H9 (cell line): Measurements from ENCODE around the gene PACSIN2. TPM values are rescaled to one million over a fixed set of nuclear protein-coding genes. Genes with fewer than 3 reads are reported as not detected.

ENCODE experiments used
- DNase-seq: peaks from one replicate; pipeline ENCODE4 v3.0.0-alpha.2; 2017
- H2AFZ ChIP-seq: one replicate; pipeline ENCODE4 v1.6.1; 2013; ENCODE audit warnings: mild to moderate bottlenecking, low read length, control low read depth, moderate library complexity
- H2AK5ac ChIP-seq: 2 replicates; pipeline ENCODE4 v1.6.1; 2013; ENCODE audit warnings: low read length, control low read depth, mixed read lengths; ENCODE audit not compliant: insufficient read length
- H2BK120ac ChIP-seq: one replicate; pipeline ENCODE4 v1.6.1; 2013; ENCODE audit warnings: low read depth, mild to moderate bottlenecking, low read length, control low read depth, inconsistent platforms; ENCODE audit not compliant: poor library complexity, severe bottlenecking
- H2BK12ac ChIP-seq: 2 replicates; pipeline ENCODE4 v1.6.1; 2013; ENCODE audit warnings: low read length, control low read depth, mixed read lengths, low read depth; ENCODE audit not compliant: insufficient read length
- H2BK15ac ChIP-seq: 2 replicates; pipeline ENCODE4 v1.6.1; 2013; ENCODE audit warnings: low read depth, low read length, control low read depth
- H2BK20ac ChIP-seq: one replicate; pipeline ENCODE4 v1.6.1; 2013; ENCODE audit warnings: low read depth, mild to moderate bottlenecking, low read length, control low read depth, inconsistent platforms; ENCODE audit not compliant: poor library complexity, severe bottlenecking
- H2BK5ac ChIP-seq: 2 replicates; pipeline ENCODE4 v1.6.1; 2013; ENCODE audit warnings: low read length, control low read depth, mixed read lengths; ENCODE audit not compliant: insufficient read length
- H3K14ac ChIP-seq: 2 replicates; pipeline ENCODE4 v1.6.1; 2013; ENCODE audit warnings: low read length, control low read depth; ENCODE audit not compliant: insufficient read depth
- H3K18ac ChIP-seq: 2 replicates; pipeline ENCODE4 v1.6.1; 2013; ENCODE audit warnings: low read depth, mild to moderate bottlenecking, mixed read lengths, low read length, control low read depth; ENCODE audit not compliant: insufficient read length
- H3K23ac ChIP-seq: 2 replicates; pipeline ENCODE4 v1.6.1; 2013; ENCODE audit warnings: low read length, control low read depth, mixed read lengths, low read depth; ENCODE audit not compliant: insufficient read length
- H3K23me2 ChIP-seq: 2 replicates; pipeline ENCODE4 v1.6.1; 2013; ENCODE audit warnings: low read depth, mild to moderate bottlenecking, mixed read lengths, low read length, control low read depth; ENCODE audit not compliant: insufficient read length, poor library complexity, severe bottlenecking
- H3K27ac ChIP-seq: 2 replicates; pipeline ENCODE4 v1.5.1; 2013; ENCODE audit warnings: low read length, control low read depth, mixed read lengths, low read depth; ENCODE audit not compliant: insufficient read length
- H3K27me3 ChIP-seq: 2 replicates; pipeline ENCODE4 v1.6.1; 2013; ENCODE audit warnings: low read length, control low read depth, inconsistent platforms; ENCODE audit not compliant: insufficient read depth
- H3K4ac ChIP-seq: 2 replicates; pipeline ENCODE4 v1.6.1; 2013; ENCODE audit warnings: low read depth, mild to moderate bottlenecking, control low read depth, inconsistent platforms, low read length, moderate library complexity
- H3K4me1 ChIP-seq: 2 replicates; pipeline ENCODE4 v1.6.1; 2013; ENCODE audit warnings: low read length, control low read depth, inconsistent platforms; ENCODE audit not compliant: insufficient read depth
- H3K4me2 ChIP-seq: 2 replicates; pipeline ENCODE4 v1.6.1; 2013; ENCODE audit warnings: low read length, control low read depth, mixed read lengths; ENCODE audit not compliant: insufficient read length, insufficient read depth
- H3K56ac ChIP-seq: 2 replicates; pipeline ENCODE4 v1.6.1; 2013; ENCODE audit warnings: low read depth, mild to moderate bottlenecking, mixed read lengths, low read length, control low read depth; ENCODE audit not compliant: insufficient read length
- H3K79me1 ChIP-seq: 2 replicates; pipeline ENCODE4 v1.6.1; 2013; ENCODE audit warnings: low read depth, mild to moderate bottlenecking, moderate library complexity, low read length, control low read depth, inconsistent platforms; ENCODE audit not compliant: insufficient read depth, poor library complexity, severe bottlenecking
- H3K79me2 ChIP-seq: 2 replicates; pipeline ENCODE4 v1.6.1; 2013; ENCODE audit warnings: low read length, control low read depth, inconsistent platforms; ENCODE audit not compliant: insufficient read depth
- H3K9ac ChIP-seq: 2 replicates; pipeline ENCODE4 v1.6.1; 2013; ENCODE audit warnings: low read length, control low read depth, mixed read lengths; ENCODE audit not compliant: insufficient read length; ENCODE audit errors: extremely low read depth
- H3K9me3 ChIP-seq: one replicate; pipeline ENCODE4 v1.6.1; 2013; ENCODE audit warnings: low read depth, low read length, inconsistent platforms; ENCODE audit not compliant: control insufficient read depth
- H3T11ph ChIP-seq: one replicate; pipeline ENCODE4 v1.6.1; 2013; ENCODE audit warnings: mild to moderate bottlenecking, low read length, control low read depth, inconsistent platforms
- H4K20me1 ChIP-seq: one replicate; pipeline ENCODE4 v1.6.1; 2013; ENCODE audit not compliant: control insufficient read depth, insufficient read length, insufficient read depth
- H4K5ac ChIP-seq: 2 replicates; pipeline ENCODE4 v1.6.1; 2013; ENCODE audit warnings: low read depth, mild to moderate bottlenecking, mixed read lengths, low read length, control low read depth; ENCODE audit not compliant: insufficient read length
- H4K8ac ChIP-seq: replicated peaks from 2 replicates; pipeline ENCODE4 v1.6.1; 2013; ENCODE audit warnings: low read length, control low read depth, mixed read lengths, low read depth; ENCODE audit not compliant: insufficient read length
- H4K91ac ChIP-seq: 2 replicates; pipeline ENCODE4 v1.6.1; 2013; ENCODE audit warnings: low read depth, mild to moderate bottlenecking, moderate library complexity, mixed read lengths, low read length, control low read depth; ENCODE audit not compliant: insufficient read length
- H3K27ac Mint-ChIP-seq, 3 experiments: 2 replicates in 2 of 3; 3 replicates in 1 of 3; pipeline ENCODE4 v1.8.0; 2020 to 2021; ENCODE audit warnings: mixed read lengths in 3 of 3, mild to moderate bottlenecking in 1 of 3, moderate library complexity in 1 of 3
- H3K27me3 Mint-ChIP-seq: 2 replicates; pipeline ENCODE4 v1.8.0; 2021; ENCODE audit warnings: low read depth, mild to moderate bottlenecking, moderate library complexity, mixed read lengths
- H3K36me3 Mint-ChIP-seq, 3 experiments: 2 replicates in 2 of 3; 3 replicates in 1 of 3; pipeline ENCODE4 v1.8.0; 2020 to 2021; ENCODE audit warnings: low read depth in 3 of 3, mixed read lengths in 3 of 3; ENCODE audit not compliant: insufficient read depth in 1 of 3
- H3K4me1 Mint-ChIP-seq, 2 experiments: 2 replicates each; pipeline ENCODE4 v1.8.0; 2020; ENCODE audit warnings: mixed read lengths in 2 of 2
- H3K4me3 Mint-ChIP-seq, 2 experiments: 2 replicates in 1 of 2; 3 replicates in 1 of 2; pipeline ENCODE4 v1.8.0; 2020 to 2021; ENCODE audit warnings: mild to moderate bottlenecking in 2 of 2, mixed read lengths in 2 of 2, moderate library complexity in 1 of 2
- H3K9me3 Mint-ChIP-seq, 2 experiments: 2 replicates in 1 of 2; 3 replicates in 1 of 2; pipeline ENCODE4 v1.8.0; 2020; ENCODE audit warnings: mild to moderate bottlenecking in 2 of 2, mixed read lengths in 2 of 2, moderate library complexity in 1 of 2
- CTCF ChIP-seq: fragments of 200-600 bp; sonication (generic); conservative IDR thresholded peaks from 3 replicates; pipeline ENCODE4 v1.8.0; 2021; ENCODE audit warnings: antibody characterized with exemption, mild to moderate bottlenecking
- WGBS: extraction: QIAGEN DNeasy Blood & Tissue Kit; methylation state at CpG from one replicate; pipeline ENCODE4 v1.1.7; 2013; ENCODE audit warnings: missing lambda C conversion rate, low lambda C conversion rate, mixed read lengths; ENCODE audit not compliant: insufficient read length; ENCODE audit errors: extremely low coverage; 5-methylcytosine and 5-hydroxymethylcytosine counted together
- total RNA-seq: library from RNA; stranded (reverse); gene quantifications from 2 replicates; pipeline ENCODE4 v1.2.1, GENCODE V29; 2021

PACSIN2 gene
- total RNA-seq, 1 experiment from 2014 or later, result 62.3 TPM

GRCh38 chr22:42957544-42957943 is 57.4 kb downstream of the PACSIN2 start:
- no peaks in the 10 kb centered on the region for H3K27me3 ChIP-seq
- Mint-ChIP-seq H3K9me3 (peaks cover 0 to 3% of the 10 kb centered on the region in 2 experiments; a peak in 3 of 5 replicates), H3K27me3 (no peaks in the 10 kb centered on the region), H3K4me1 (peaks cover 46 to 52% of the 10 kb centered on the region in 2 experiments), H3K36me3 (peaks cover 8 to 15% (median 13%) of the 10 kb centered on the region in 3 experiments; a peak in 6 of 7 replicates), H3K27ac (no peak overlapping the region), H3K4me3 (no peak overlapping the region)
- no peaks in the 10 kb centered on the region for H4K20me1 ChIP-seq
- H3K4me1 ChIP-seq, result peaks cover 8% of the 10 kb centered on the region; the same call in 1 of the 2 replicates
- H3K18ac ChIP-seq, result no peak overlapping the region
- H3K79me2 ChIP-seq, result peaks cover 3% of the 10 kb centered on the region; the same call in 1 of the 2 replicates
- no peak overlapping the region for H3K4me2 ChIP-seq
- H3K23me2 ChIP-seq, result no peaks in the 10 kb centered on the region
- H2BK20ac ChIP-seq, result no peak overlapping the region
- H2BK5ac ChIP-seq, result no peak overlapping the region
- no peak for DNase-seq
- no CpG with 5 or more reads among the region's 3 CpGs for WGBS
- H4K91ac ChIP-seq, result no peak overlapping the region
- H3K9me3 ChIP-seq, result no peaks in the 10 kb centered on the region
- H2BK15ac ChIP-seq, result no peak overlapping the region
- no peak overlapping the region for H3K14ac ChIP-seq
- H2AK5ac ChIP-seq, result no peak overlapping the region
- no peak overlapping the region for H3K4ac ChIP-seq
- H3K9ac ChIP-seq, result no peak overlapping the region
- H4K5ac ChIP-seq, result no peak overlapping the region
- no peak overlapping the region for H3K27ac ChIP-seq
- no peak overlapping the region for H3K23ac ChIP-seq
- H2BK12ac ChIP-seq, result no peak overlapping the region
- H4K8ac ChIP-seq, result no peak overlapping the region
- no peak overlapping the region for H2BK120ac ChIP-seq
- H2AFZ ChIP-seq, result no peak overlapping the region
- H3T11ph ChIP-seq, result no peak overlapping the region
- H3K79me1 ChIP-seq, result peaks cover 8% of the 10 kb centered on the region
- H3K56ac ChIP-seq, result no peak overlapping the region
- no peak for TF ChIP-seq CTCF
